Adrenal gland (tissue), 12 donors: ENCODE results near the gene UBE2K. TPM values are rescaled to one million over a fixed set of nuclear protein-coding genes. Genes with fewer than 3 reads are reported as not detected.

Experiments used
- DNase-seq, 7 donors: peaks; one replicate each; pipeline ENCODE4 v3.0.0-alpha.2; 2019 to 2020
- H3K27ac ChIP-seq, 5 donors: fragments of 200-600 bp; sonication (generic) in 4 of 5; 1 replicate in 3 of 5; 2 replicates in 2 of 5; pipeline versions ENCODE4 v1.5.1 to v1.8.0; 2016 to 2020; ENCODE audit warnings: mild to moderate bottlenecking in 1 of 5
- H3K27me3 ChIP-seq: fragments of 200-600 bp; 2 replicates; pipeline ENCODE4 v1.8.0; 2021
- H3K36me3 ChIP-seq, 2 donors: fragments of 200-600 bp; replicated peaks in 1 of 2; 1 replicate in 1 of 2; 2 replicates in 1 of 2; pipeline versions ENCODE4 v1.5.1 to v1.8.0; 2018 to 2022
- H3K4me1 ChIP-seq, 2 donors: fragments of 200-600 bp; replicated peaks in 1 of 2; 1 replicate in 1 of 2; 2 replicates in 1 of 2; pipeline versions ENCODE4 v1.5.1 to v1.8.0; 2018 to 2021
- H3K4me3 ChIP-seq, 4 donors: fragments of 200-600 bp; sonication (generic) in 3 of 4; one replicate each; pipeline ENCODE4 v1.5.1; 2016 to 2018
- H3K9me3 ChIP-seq, 3 donors: fragments of 200-600 bp; sonication (generic) in 1 of 3; replicated peaks in 1 of 3; 1 replicate in 2 of 3; 2 replicates in 1 of 3; pipeline versions ENCODE4 v1.5.1 to v1.8.0; 2016 to 2021
- POLR2A ChIP-seq, 2 donors: fragments of 450-650 bp; IDR thresholded peaks; one replicate each; pipeline ENCODE4 v1.6.1; 2017; ENCODE audit warnings: antibody characterized with exemption in 2 of 2, mild to moderate bottlenecking in 2 of 2, moderate library complexity in 1 of 2
- WGBS, 4 donors: extraction: QIAGEN DNeasy Blood & Tissue Kit in 2 of 4; methylation state at CpG; one replicate each; pipeline versions ENCODE4 v1.1.5 to v1.1.7; 2013 to 2017; 5-methylcytosine and 5-hydroxymethylcytosine counted together
- intact Hi-C, 2 donors: fragments of 100-400 bp; cut with DNase I; formaldehyde crosslinking; loops; one replicate each; pipeline versions ENCODE4 v1.14.1 to v1.15.0; 2022 to 2023
- polyA plus RNA-seq, 3 donors: library from polyadenylated mRNA; stranded (reverse); fragments of 200-250 nt in 2 of 3; fragments of 350-450 nt in 1 of 3; fragmentation: Illumina TruSeq in 1 of 3; extraction: RNeasy Lipid Tissue Mini Kit (QIAGEN cat#74804) in 1 of 3; gene quantifications; one replicate each; pipeline ENCODE4 v1.2.3, GENCODE V29; 2013 to 2014
- total RNA-seq, 9 donors: library from RNA; depleted of rRNA in 4 of 9; stranded (reverse); fragments of >200 nt in 4 of 9; fragments of 120-200 nt in 1 of 9; fragmentation: NEBNext Ultra II Directional in 1 of 9; extraction: Animal tissue kit (Norgen Biotek cat#: 25700) in 1 of 9; gene quantifications; one replicate each; pipeline versions ENCODE4 v1.1.0 to v1.2.4, GENCODE V29; 2013 to 2023
- TF ChIP-seq, protein P1 (sequence below), 6 experiments: fragments of 450-650 bp in 4 of 6; fragments of 200-600 bp in 2 of 6; sonication (generic) in 1 of 6; IDR thresholded peaks; 1 replicate in 5 of 6; 2 replicates in 1 of 6; pipeline versions ENCODE4 v1.5.1 to v1.8.0; 2016 to 2021; ENCODE audit warnings: antibody characterized with exemption in 6 of 6, mild to moderate bottlenecking in 2 of 6, moderate library complexity in 1 of 6
- donor health status: healthy with polysubstance abuse.
- donor health status: Bipolar disorder and iron deficiency.
- donor health status: DM: yes; HTN: yes; CAD: no.
- donor health status: DM: no; HTN: no; CAD: no.
- donor health status: DM: no; HTN: no; CAD: no.
- donor health status: DM: yes; HTN: yes; CAD: no.

UBE2K gene
- total and polyA plus RNA-seq, 12 donors, result 17.9 to 146 (median 38.9) TPM

DNA sequence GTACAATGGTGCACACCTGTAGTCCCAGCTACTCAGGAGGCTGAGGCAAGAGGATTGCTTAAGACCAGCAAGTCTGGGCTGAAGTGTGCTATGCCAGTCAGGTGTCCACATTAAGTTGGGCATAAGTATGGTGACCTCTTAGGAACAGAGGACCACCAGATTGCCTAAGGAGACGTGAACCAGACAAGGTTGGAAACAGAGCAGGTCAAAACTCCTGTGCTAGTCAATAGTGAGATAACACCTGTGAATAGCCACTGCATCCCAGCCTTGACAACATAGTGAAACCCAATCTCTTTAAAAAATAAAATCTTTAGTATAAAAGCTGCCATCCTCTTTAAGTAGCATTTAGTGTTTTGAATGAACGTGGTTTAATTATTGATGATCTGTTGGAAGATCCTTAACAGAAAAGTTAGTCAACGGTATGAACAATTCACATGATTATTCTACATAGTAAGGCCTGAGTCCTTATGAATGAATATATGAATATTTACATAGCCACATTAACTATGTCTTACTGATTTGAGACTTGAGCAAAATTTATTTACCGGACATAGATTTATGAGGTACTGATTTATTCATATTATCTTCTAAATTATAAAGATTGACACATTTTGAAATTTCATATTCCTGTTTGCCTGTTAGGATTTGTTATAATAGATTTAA lies 63.2 kb downstream of the UBE2K start:
- DNase-seq, result no peak
- Histone ChIP-seq H3K36me3 (peaks cover 0 to 27% of the 10 kb centered on the region in 2 donors), H3K4me1 (no peaks in the 10 kb centered on the region), H3K27me3 (no peaks in the 10 kb centered on the region), H3K9me3 (no peaks in the 10 kb centered on the region), H3K4me3 (no peak overlapping the region), H3K27ac (no peak overlapping the region)
- intact Hi-C loops, result no loop called here
- TF ChIP-seq, protein P1, sequence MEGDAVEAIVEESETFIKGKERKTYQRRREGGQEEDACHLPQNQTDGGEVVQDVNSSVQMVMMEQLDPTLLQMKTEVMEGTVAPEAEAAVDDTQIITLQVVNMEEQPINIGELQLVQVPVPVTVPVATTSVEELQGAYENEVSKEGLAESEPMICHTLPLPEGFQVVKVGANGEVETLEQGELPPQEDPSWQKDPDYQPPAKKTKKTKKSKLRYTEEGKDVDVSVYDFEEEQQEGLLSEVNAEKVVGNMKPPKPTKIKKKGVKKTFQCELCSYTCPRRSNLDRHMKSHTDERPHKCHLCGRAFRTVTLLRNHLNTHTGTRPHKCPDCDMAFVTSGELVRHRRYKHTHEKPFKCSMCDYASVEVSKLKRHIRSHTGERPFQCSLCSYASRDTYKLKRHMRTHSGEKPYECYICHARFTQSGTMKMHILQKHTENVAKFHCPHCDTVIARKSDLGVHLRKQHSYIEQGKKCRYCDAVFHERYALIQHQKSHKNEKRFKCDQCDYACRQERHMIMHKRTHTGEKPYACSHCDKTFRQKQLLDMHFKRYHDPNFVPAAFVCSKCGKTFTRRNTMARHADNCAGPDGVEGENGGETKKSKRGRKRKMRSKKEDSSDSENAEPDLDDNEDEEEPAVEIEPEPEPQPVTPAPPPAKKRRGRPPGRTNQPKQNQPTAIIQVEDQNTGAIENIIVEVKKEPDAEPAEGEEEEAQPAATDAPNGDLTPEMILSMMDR (IDR thresholded peaks at IDR 0.05), result no peak
- TF ChIP-seq POLR2A (IDR thresholded peaks at IDR 0.05), result no peak
- WGBS, 4 donors, result 93 to 98% (median 96%) methylated on average over 4 of the region's 4 CpGs

DNA sequence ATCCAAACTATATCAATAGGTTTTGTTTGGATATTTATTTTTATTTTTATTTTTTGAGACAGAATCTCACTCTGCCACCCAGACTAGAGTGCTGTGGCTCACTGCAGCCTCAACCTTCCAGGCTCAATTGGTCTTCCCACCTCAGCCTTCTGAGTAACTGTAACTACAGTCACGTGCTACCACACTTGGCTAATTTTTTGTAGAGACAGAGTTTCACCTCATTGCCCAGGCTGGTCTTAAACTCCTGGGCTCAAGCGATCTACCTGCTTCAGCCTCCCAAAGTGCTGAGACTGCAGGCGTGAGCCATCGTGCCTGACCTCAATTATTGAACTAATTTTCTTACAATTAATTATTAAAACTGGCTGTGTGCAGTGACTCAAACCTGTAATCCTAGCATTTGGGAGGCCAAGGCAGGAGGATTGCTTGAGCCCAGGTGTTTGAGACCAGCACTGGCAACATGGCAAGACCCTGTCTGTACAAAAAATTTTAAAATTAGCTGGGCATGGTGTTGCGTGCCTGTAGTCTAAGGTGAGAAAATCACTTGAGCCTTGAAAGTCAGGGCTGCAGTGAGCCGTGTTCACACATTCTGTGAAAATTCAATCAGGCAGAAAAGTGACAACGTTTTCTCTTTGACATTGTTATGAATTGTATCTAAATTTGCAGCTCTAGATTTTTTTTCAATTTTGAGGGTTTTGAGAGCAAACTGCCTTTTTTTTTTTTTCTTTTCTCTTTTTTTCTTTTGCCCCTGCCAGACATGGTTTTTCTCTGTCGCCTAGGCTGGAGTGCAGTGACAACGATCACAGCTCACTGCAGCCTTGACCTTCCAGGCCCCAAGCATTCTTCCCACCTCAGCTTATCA lies 66.0 kb downstream of the UBE2K start:
- Histone ChIP-seq H3K4me3 (no peak overlapping the region), H3K4me1 (no peaks in the 10 kb centered on the region), H3K27ac (no peak overlapping the region), H3K9me3 (no peaks in the 10 kb centered on the region), H3K27me3 (no peaks in the 10 kb centered on the region), H3K36me3 (peaks cover 0 to 14% of the 10 kb centered on the region in 2 donors)
- no peak for DNase-seq
- no peak for TF ChIP-seq POLR2A (IDR thresholded peaks at IDR 0.05)
- TF ChIP-seq, protein P1 (IDR thresholded peaks at IDR 0.05), result no peak
- intact Hi-C loops, result no loop called here
- WGBS, 4 donors, result 80 to 90% (median 87%) methylated on average over 9 of the region's 9 CpGs

DNA sequence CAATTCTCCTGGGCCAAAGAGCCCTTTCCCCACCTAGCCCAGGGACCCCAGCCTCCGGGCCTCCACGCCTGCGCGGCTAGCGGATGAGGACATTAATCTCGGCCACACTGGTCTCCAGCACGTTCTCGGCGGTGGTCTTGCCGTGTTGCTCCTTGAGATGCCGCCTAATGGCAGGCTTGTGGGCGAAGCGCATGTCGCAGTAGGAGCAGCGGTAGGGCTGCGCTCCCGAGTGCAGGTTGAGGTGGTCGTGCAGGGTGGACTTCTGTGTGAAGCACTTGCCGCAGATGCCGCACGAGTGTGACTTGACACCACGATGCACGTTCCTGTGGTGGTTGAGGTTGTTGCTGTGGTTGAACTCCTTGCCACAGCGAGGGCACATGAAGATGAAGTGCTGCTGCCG lies 72.1 kb downstream of the UBE2K start:
- peaks cover 0 to 3% of the 10 kb centered on the region in 2 donors for H3K4me1 ChIP-seq
- 96 to 98% (median 97%) methylated on average over 9 to 25 of the region's 25 CpGs for WGBS, 4 donors
- intact Hi-C loops, result no loop called here
- H3K27me3 ChIP-seq, result no peaks in the 10 kb centered on the region
- TF ChIP-seq POLR2A (IDR thresholded peaks at IDR 0.05), result no peak
- TF ChIP-seq, protein P1 (IDR thresholded peaks at IDR 0.05), result no peak
- no peak for DNase-seq
- H3K4me3 ChIP-seq, result no peak overlapping the region
- no peaks in the 10 kb centered on the region for H3K9me3 ChIP-seq
- H3K27ac ChIP-seq, result no peak overlapping the region
- peaks cover 0 to 18% of the 10 kb centered on the region in 2 donors for H3K36me3 ChIP-seq

DNA sequence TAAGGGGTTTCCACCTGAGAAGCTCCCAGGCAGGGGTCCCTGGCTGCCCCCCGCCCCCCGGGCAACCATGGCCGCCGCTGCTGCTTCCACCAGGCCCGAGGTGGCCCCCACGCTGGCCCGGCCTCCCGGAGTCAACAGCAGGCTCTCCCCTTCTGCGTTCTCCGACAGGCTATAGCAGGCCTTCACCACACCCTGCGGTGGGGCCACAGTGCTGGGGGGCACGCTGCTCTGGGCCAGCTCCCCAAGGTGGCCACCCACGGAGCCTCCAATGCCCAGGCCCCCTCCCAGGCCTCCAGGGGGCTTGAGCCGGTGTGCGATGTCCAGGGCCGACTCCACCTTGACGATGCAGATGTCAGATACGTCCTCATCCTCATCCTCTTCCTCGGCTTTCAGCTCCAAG lies 72.5 kb downstream of the UBE2K start:
- H3K27ac ChIP-seq, result no peak overlapping the region
- WGBS, 4 donors, result 96 to 100% (median 97%) methylated on average over 2 to 19 of the region's 19 CpGs
- H3K4me1 ChIP-seq, result peaks cover 0 to 3% of the 10 kb centered on the region in 2 donors
- intact Hi-C loops, result no loop called here
- H3K36me3 ChIP-seq, result peaks cover 0 to 23% of the 10 kb centered on the region in 2 donors
- DNase-seq, result no peak
- TF ChIP-seq, protein P1 (IDR thresholded peaks at IDR 0.05), result no peak
- no peak for TF ChIP-seq POLR2A (IDR thresholded peaks at IDR 0.05)
- H3K9me3 ChIP-seq, result no peaks in the 10 kb centered on the region
- no peak overlapping the region for H3K4me3 ChIP-seq
- H3K27me3 ChIP-seq, result no peaks in the 10 kb centered on the region
